ENCODE data around the gene UCK2. TPM values are rescaled to one million over a fixed set of nuclear protein-coding genes. Genes with fewer than 3 reads are reported as not detected.

The UCK2 gene
- total and polyA plus RNA-seq, 7 donors: 8.3 to 33.0 (median 29.3) TPM

DNA sequence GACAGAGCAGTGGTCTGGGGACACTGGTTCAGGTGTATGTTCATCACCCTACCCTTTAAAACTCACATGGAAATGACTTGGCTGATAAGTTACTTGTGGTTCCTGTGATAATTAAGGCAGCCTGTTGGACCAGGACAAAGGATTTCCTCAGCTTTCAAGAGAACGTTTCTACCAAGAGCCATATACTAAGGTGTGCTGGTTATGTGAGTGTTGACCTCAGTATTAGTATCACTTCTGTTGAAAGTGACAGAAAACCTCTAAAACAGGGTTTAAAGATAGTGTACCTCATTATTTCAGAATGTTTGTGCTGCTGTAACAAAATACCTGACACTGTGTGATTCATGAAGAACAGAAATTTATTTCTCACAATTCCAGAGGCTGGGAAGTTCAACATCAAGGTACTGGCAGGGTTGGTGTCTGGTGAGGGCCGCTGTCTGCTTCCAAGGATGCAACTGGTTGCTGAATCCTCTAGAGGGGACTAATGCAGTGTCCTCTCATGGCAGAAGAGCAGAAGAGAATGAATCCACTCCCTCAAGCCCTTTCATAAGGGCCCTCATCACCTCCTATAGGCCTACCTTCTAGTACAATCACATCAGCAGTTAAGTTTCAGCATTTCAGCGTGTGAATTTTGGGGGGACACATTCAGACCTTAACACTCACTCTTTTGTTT, 54.9 kb downstream of the UCK2 start:
- intact Hi-C loops (cut with DNase I): no loop called here
- no peak for DNase-seq

DNA sequence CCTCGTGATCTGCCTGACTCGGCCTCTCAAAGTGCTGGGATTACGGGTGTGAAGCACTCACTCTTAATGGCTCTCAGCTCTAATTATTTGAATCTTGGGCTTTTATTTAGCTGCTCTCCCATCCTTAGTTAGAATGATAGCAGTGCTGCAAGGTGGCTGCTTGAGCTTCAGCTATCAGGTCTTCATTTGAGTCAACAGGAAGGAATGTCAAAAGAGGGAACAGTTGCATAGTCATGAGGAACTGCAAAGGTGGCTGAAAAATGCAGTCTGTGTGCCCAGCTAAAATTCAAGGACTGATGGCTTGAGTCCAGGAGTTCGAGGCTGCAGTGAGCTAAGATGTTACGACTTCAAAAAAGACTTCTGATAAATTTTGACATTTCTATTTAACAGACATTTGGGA, 55.6 kb downstream of the UCK2 start:
- no peak for DNase-seq
- no peak overlapping the region for H3K27ac ChIP-seq
- peaks cover 0 to 13% (median 8%) of the 10 kb centered on the region in 4 donors for H3K4me1 ChIP-seq
- H3K27me3 ChIP-seq: no peaks in the 10 kb centered on the region
- no peaks in the 10 kb centered on the region for H3K36me3 ChIP-seq
- TF ChIP-seq, protein P1, sequence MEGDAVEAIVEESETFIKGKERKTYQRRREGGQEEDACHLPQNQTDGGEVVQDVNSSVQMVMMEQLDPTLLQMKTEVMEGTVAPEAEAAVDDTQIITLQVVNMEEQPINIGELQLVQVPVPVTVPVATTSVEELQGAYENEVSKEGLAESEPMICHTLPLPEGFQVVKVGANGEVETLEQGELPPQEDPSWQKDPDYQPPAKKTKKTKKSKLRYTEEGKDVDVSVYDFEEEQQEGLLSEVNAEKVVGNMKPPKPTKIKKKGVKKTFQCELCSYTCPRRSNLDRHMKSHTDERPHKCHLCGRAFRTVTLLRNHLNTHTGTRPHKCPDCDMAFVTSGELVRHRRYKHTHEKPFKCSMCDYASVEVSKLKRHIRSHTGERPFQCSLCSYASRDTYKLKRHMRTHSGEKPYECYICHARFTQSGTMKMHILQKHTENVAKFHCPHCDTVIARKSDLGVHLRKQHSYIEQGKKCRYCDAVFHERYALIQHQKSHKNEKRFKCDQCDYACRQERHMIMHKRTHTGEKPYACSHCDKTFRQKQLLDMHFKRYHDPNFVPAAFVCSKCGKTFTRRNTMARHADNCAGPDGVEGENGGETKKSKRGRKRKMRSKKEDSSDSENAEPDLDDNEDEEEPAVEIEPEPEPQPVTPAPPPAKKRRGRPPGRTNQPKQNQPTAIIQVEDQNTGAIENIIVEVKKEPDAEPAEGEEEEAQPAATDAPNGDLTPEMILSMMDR (IDR thresholded peaks at IDR 0.05): no peak
- TF ChIP-seq EP300 (IDR thresholded peaks at IDR 0.05) (no peak), POLR2A (IDR thresholded peaks at IDR 0.05) (no peak), POLR2AphosphoS5 (IDR thresholded peaks at IDR 0.05) (no peak)
- intact Hi-C loops (cut with DNase I): no loop called here
- 92 to 93% methylated on average over 5 of the region's 5 CpGs for WGBS, 2 donors
- no peak overlapping the region for H3K4me3 ChIP-seq
- H3K9me3 ChIP-seq: no peaks in the 10 kb centered on the region

More for the DNA sequence above, 54.9 kb downstream of the UCK2 start:
- H3K27me3 ChIP-seq: no peaks in the 10 kb centered on the region
- WGBS, 2 donors: 78 to 81% methylated on average over 3 of the region's 3 CpGs
- H3K9me3 ChIP-seq: peaks cover 0 to under 1% (median 0%) of the 10 kb centered on the region in 4 donors
- no peaks in the 10 kb centered on the region for H3K36me3 ChIP-seq
- H3K4me3 ChIP-seq: no peak overlapping the region
- peaks cover 0 to 13% (median 8%) of the 10 kb centered on the region in 4 donors for H3K4me1 ChIP-seq
- no peak overlapping the region for H3K27ac ChIP-seq
- TF ChIP-seq POLR2A (IDR thresholded peaks at IDR 0.05) (no peak), POLR2AphosphoS5 (IDR thresholded peaks at IDR 0.05) (no peak), EP300 (IDR thresholded peaks at IDR 0.05) (no peak)
- TF ChIP-seq, protein P1 (IDR thresholded peaks at IDR 0.05): no peak

DNA sequence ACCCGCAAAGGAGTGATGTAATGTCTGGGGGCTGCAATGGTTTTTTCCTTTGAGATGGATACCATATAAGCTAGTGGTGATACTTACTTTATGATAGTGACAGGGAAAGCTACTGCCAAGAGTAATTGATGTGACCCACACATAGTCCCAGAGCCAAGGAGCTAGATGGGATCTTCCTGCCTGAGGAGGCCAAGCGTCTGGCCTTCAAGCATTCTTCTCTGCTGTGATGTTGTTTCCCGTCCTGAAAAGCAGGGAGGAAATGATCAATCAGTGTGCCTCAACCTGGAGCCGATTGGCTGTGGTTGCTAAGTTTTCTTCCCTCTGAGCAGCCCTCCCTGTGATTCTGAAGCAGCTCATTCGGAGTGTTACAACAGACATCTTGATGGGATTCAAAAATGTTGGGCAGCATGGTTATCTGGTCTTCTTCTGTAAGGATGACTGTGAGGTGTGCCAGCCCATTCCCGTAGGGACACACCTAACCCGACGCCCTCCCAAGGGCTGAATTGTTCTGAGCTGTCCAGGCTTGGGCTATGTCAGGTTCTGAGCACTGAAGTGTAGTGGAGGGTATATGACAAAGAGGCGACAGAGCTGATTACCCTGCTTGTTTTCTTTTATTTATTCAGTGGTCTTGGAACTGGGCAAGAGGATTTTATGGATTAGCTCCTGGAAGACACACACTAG, 56.7 kb downstream of the UCK2 start:
- H3K27me3 ChIP-seq: no peaks in the 10 kb centered on the region
- DNase-seq: no peak
- H3K36me3 ChIP-seq: no peaks in the 10 kb centered on the region
- TF ChIP-seq, protein P1 (IDR thresholded peaks at IDR 0.05): no peak
- no peak for TF ChIP-seq POLR2A (IDR thresholded peaks at IDR 0.05)
- no peak for TF ChIP-seq POLR2AphosphoS5 (IDR thresholded peaks at IDR 0.05)
- TF ChIP-seq EP300 (IDR thresholded peaks at IDR 0.05): no peak
- intact Hi-C loops (cut with DNase I): no loop called here
- no peaks in the 10 kb centered on the region for H3K9me3 ChIP-seq
- no peak overlapping the region for H3K4me3 ChIP-seq
- peaks cover 0 to 13% (median 8%) of the 10 kb centered on the region in 4 donors for H3K4me1 ChIP-seq
- peak overlapping the region in 1 of 4 donors; percentile 7 for H3K27ac ChIP-seq
- WGBS, 2 donors: 60 to 79% methylated on average over 9 of the region's 9 CpGs

DNA sequence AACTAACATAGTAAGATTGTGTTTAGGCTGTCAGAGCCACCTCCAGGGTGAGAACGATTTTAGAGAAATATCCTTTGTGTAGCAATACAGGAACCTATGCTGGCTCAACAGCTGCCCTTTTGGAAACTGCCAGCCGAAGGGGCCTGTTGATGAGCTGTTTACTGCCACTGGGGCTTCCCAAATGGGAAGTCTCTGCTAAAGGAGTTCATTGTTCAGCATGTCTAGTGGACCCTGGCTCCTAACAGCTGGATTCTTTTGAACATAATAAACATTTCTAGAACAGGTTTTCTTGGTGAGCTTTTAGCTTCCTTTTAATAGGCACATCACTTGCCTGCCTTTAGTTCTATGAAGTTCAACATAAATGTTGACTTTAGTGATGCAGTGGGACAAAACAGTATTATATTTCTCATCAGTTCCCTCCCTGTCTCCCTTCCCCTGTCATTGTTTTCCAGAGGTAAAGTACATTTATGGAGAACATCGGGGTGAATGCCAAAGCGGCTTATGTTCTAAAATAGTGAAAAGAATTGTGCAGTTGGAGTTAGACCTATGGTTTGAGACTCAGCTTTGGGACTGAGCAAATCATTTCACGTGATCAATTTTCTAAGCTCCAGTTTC, 57.4 kb downstream of the UCK2 start:
- Histone ChIP-seq H3K9me3 (no peaks in the 10 kb centered on the region), H3K4me1 (peaks cover 0 to 13% (median 8%) of the 10 kb centered on the region in 4 donors), H3K4me3 (no peak overlapping the region), H3K27ac (peak overlapping the region in 1 of 4 donors; percentile 7), H3K27me3 (no peaks in the 10 kb centered on the region), H3K36me3 (no peaks in the 10 kb centered on the region)
- intact Hi-C loops (cut with DNase I): no loop called here
- WGBS, 2 donors: 44 to 53% methylated on average over 5 of the region's 5 CpGs
- TF ChIP-seq POLR2A (IDR thresholded peaks at IDR 0.05): no peak
- TF ChIP-seq, protein P1 (IDR thresholded peaks at IDR 0.05): no peak
- no peak for TF ChIP-seq POLR2AphosphoS5 (IDR thresholded peaks at IDR 0.05)
- no peak for TF ChIP-seq EP300 (IDR thresholded peaks at IDR 0.05)
- DNase-seq: no peak

All from sigmoid colon (tissue), 7 donors.